ENCODE measurements around the gene ANKRD26. TPM values are rescaled to one million over a fixed set of nuclear protein-coding genes. Genes with fewer than 3 reads are reported as not detected.
A peak's percentile ranks its signal among the peaks of the same experiment; 100 is the strongest.

Gene ANKRD26
- 2.4 TPM for total RNA-seq

GRCh38 chr10:27099916-27100812 is at the start of gene ANKRD26:
Gene ANKRD26 (minus strand): TSS chr10:27100494. CDS start chr10:27100326, 168 bp downstream.
- peak within 1 kb of the TSS; percentile 84 to 85 for H3K27ac ChIP-seq
- peak within 1 kb of the TSS; percentile 66 to 74 for H3K4me3 ChIP-seq
- no peak for TF ChIP-seq CTCF (IDR thresholded peaks at IDR 0.05)
- peaks cover 0 to under 1% of the 10 kb centered on the region in 2 donors for H3K36me3 ChIP-seq
- H3K4me1 ChIP-seq, result peaks cover 0 to 6% of the 10 kb centered on the region in 2 donors
- intact Hi-C loops (cut with DNase I), result loop anchor here (1.0 to 2.0 kb wide), 2 partner anchors 54 to 239 kb away; partner anchors contain the start of genes ABI1 and YME1L1
- DNase-seq (ENCODE audit: low spot score in 2 of 2), result peak; percentile 90 to 99
- no peaks in the 10 kb centered on the region for H3K9me3 ChIP-seq
- H3K27me3 ChIP-seq, result no peaks in the 10 kb centered on the region

GRCh38 chr10:27147701-27148100 is 47.4 kb upstream of the ANKRD26 start:
- intact Hi-C loops (cut with DNase I), result no loop called here
- Histone ChIP-seq H3K36me3 (peaks cover 27 to 57% of the 10 kb centered on the region in 2 donors), H3K4me3 (no peak overlapping the region), H3K4me1 (peaks cover 0 to 5% of the 10 kb centered on the region in 2 donors), H3K9me3 (no peaks in the 10 kb centered on the region), H3K27ac (no peak overlapping the region), H3K27me3 (no peaks in the 10 kb centered on the region)
- no peak for DNase-seq (ENCODE audit: low spot score in 2 of 2)
- no peak for TF ChIP-seq CTCF (IDR thresholded peaks at IDR 0.05)

GRCh38 chr10:27145937-27146336 is 45.6 kb upstream of the ANKRD26 start:
- intact Hi-C loops (cut with DNase I), result no loop called here
- no peak overlapping the region for H3K27ac ChIP-seq
- no peaks in the 10 kb centered on the region for H3K4me1 ChIP-seq
- TF ChIP-seq CTCF (IDR thresholded peaks at IDR 0.05), result no peak
- DNase-seq (ENCODE audit: low spot score in 2 of 2), result no peak
- H3K9me3 ChIP-seq, result no peaks in the 10 kb centered on the region
- no peaks in the 10 kb centered on the region for H3K27me3 ChIP-seq
- peaks cover 35 to 65% of the 10 kb centered on the region in 2 donors for H3K36me3 ChIP-seq
- H3K4me3 ChIP-seq, result no peak overlapping the region

GRCh38 chr10:27143686-27144085 is 43.4 kb upstream of the ANKRD26 start:
- Histone ChIP-seq H3K36me3 (peaks cover 38 to 76% of the 10 kb centered on the region in 2 donors), H3K27ac (no peak overlapping the region), H3K4me3 (no peak overlapping the region), H3K4me1 (no peaks in the 10 kb centered on the region), H3K9me3 (no peaks in the 10 kb centered on the region), H3K27me3 (no peaks in the 10 kb centered on the region)
- intact Hi-C loops (cut with DNase I), result no loop called here
- TF ChIP-seq CTCF (IDR thresholded peaks at IDR 0.05), result no peak
- no peak for DNase-seq (ENCODE audit: low spot score in 2 of 2)

- intact Hi-C loops (cut with DNase I), result no loop called here
- DNase-seq (ENCODE audit: low spot score in 2 of 2), result no peak
- Histone ChIP-seq H3K36me3 (peaks cover 19 to 54% of the 10 kb centered on the region in 2 donors), H3K27ac (no peak overlapping the region), H3K4me3 (no peak overlapping the region), H3K4me1 (no peaks in the 10 kb centered on the region), H3K9me3 (no peaks in the 10 kb centered on the region), H3K27me3 (no peaks in the 10 kb centered on the region)
- TF ChIP-seq CTCF (IDR thresholded peaks at IDR 0.05), result no peak
Observed at GRCh38 chr10:27138277-27138676, 38.0 kb upstream of the ANKRD26 start.

Measured in ascending aorta (tissue), 2 donors.